GM20431 (cell line): ENCODE results near the gene CANT1.

Source experiments
- in situ Hi-C: fragments of 300-500 bp; cut with MseI, MboI; formaldehyde crosslinking; loops from one replicate; pipeline ENCODE4 v1.15.0; 2020; ENCODE audit warnings: low sequenced_read_pairs; ENCODE audit not compliant: unreplicated experiment

Gene CANT1

GRCh38 chr17:78981010-78981888 is 28.3 kb downstream of the CANT1 start:
- in situ Hi-C loops = no loop called here

GRCh38 chr17:78980624-78980972 is 29.0 kb downstream of the CANT1 start:
- in situ Hi-C loops = no loop called here

- in situ Hi-C loops = no loop called here
These were observed 29.6 kb downstream of the CANT1 start, which contains the start of gene LGALS3BP for GRCh38 chr17:78979780-78980623. LGALS3BP (minus strand) TSS chr17:78979923; CDS start chr17:78977191, 2,732 bp downstream.

- in situ Hi-C loops = no loop called here
These were observed 31.3 kb downstream of the CANT1 start for GRCh38 chr17:78977997-78978973.

- in situ Hi-C loops = no loop called here
These were observed 32.0 kb downstream of the CANT1 start for GRCh38 chr17:78977681-78977943.

GRCh38 chr17:78976907-78977680 is 32.5 kb downstream of the CANT1 start:
- in situ Hi-C loops = no loop called here

- in situ Hi-C loops = loop anchor here (5.0 to 25.0 kb wide), 2 partner anchors 113 to 488 kb away; no protein-coding TSS in a partner anchor
These were observed 34.7 kb downstream of the CANT1 start for GRCh38 chr17:78974635-78975591.

- in situ Hi-C loops = loop anchor here (5.0 to 25.0 kb wide), 2 partner anchors 112 to 487 kb away; no protein-coding TSS in a partner anchor
These were observed 35.6 kb downstream of the CANT1 start for GRCh38 chr17:78973792-78974520.

GRCh38 chr17:78973196-78973595 is 36.4 kb downstream of the CANT1 start:
- in situ Hi-C loops = loop anchor here (5.0 to 25.0 kb wide), 2 partner anchors 111 to 486 kb away; no protein-coding TSS in a partner anchor

- in situ Hi-C loops = loop anchor here (5.0 to 25.0 kb wide), 2 partner anchors 110 to 485 kb away; no protein-coding TSS in a partner anchor
These were observed 37.0 kb downstream of the CANT1 start for GRCh38 chr17:78972507-78973105.

- in situ Hi-C loops = loop anchor here (5.0 to 25.0 kb wide), 2 partner anchors 110 to 485 kb away; no protein-coding TSS in a partner anchor
These were observed 37.6 kb downstream of the CANT1 start for GRCh38 chr17:78971756-78972506.

- in situ Hi-C loops = loop anchor here (5.0 to 25.0 kb wide), 2 partner anchors 109 to 484 kb away; no protein-coding TSS in a partner anchor
These were observed 38.5 kb downstream of the CANT1 start for GRCh38 chr17:78970834-78971755.

GRCh38 chr17:78969865-78970264 is 39.7 kb downstream of the CANT1 start:
- in situ Hi-C loops = loop anchor here (5.0 to 25.0 kb wide), 2 partner anchors 108 to 483 kb away; no protein-coding TSS in a partner anchor

GRCh38 chr17:78967782-78968362 is 41.7 kb downstream of the CANT1 start:
- in situ Hi-C loops = loop anchor here (25.0 kb wide), 1 partner anchor 481 kb away; no protein-coding TSS in a partner anchor
